D721Med (cell line): Measurements from ENCODE around the gene GMPR2.

Experiments
- DNase-seq: peaks from one replicate; pipeline ENCODE4 v3.0.0; 2011; ENCODE audit warnings: low spot score; ENCODE audit not compliant: insufficient read length
- FAIRE-seq: peaks from 2 replicates; lab custom pipeline; 2011; peaks lifted over from hg19 to GRCh38; lab: Jason Lieb, UNC
- TF ChIP-seq, protein P1 (sequence below): IDR thresholded peaks from 2 replicates; pipeline ENCODE4 v1.5.1; 2012; ENCODE audit warnings: mild to moderate bottlenecking, control low read depth; ENCODE audit not compliant: insufficient read depth; ENCODE audit errors: missing control alignments

The GMPR2 gene

DNA sequence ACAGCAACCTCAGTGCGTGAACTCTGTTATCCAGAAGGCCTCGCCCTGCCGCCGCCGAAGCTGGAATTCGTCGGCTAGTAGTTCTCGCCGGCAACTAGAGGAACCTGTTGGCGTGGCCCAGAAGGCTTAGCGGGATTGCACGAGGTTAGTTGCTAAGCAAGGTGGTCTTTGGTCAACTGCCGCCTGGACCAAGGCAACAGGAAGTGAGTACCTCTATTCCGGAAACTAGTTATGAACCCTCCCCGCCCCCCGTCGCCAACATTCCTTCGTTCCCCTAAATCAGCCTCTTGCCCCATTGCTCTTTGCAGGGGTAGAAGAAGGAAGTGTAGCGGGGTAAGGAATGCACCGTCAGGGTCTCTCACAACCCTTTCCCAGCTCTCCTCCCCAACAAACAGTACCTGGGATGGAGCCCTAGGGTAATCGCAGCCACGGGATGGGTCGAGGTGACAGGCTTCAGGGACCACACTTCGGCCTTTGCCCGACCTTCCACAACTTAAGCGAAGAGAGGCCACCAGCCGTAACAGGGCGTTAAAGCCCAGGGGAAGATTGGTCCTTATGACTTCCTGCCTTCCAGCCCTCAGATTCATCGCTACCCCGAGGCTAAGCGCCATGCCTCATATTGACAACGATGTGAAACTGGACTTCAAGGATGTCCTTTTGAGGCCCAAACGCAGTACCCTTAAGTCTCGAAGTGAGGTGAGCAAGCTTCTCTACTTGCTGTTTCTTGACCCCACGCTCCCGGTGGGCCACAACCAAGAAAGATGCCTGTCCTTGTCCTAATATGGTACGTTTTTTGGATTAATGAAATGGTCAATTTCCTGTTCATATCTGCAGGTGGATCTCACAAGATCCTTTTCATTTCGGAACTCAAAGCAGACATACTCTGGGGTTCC lies at the start of gene GMPR2:
TSS of gene GMPR2 (plus strand) at position 285 of the 893 bp plus-strand sequence. CDS start at position 610, 325 bp downstream.
- TF ChIP-seq, protein P1, sequence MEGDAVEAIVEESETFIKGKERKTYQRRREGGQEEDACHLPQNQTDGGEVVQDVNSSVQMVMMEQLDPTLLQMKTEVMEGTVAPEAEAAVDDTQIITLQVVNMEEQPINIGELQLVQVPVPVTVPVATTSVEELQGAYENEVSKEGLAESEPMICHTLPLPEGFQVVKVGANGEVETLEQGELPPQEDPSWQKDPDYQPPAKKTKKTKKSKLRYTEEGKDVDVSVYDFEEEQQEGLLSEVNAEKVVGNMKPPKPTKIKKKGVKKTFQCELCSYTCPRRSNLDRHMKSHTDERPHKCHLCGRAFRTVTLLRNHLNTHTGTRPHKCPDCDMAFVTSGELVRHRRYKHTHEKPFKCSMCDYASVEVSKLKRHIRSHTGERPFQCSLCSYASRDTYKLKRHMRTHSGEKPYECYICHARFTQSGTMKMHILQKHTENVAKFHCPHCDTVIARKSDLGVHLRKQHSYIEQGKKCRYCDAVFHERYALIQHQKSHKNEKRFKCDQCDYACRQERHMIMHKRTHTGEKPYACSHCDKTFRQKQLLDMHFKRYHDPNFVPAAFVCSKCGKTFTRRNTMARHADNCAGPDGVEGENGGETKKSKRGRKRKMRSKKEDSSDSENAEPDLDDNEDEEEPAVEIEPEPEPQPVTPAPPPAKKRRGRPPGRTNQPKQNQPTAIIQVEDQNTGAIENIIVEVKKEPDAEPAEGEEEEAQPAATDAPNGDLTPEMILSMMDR, result no peak
- DNase-seq, result peak; percentile 45
- no peak for FAIRE-seq

DNA sequence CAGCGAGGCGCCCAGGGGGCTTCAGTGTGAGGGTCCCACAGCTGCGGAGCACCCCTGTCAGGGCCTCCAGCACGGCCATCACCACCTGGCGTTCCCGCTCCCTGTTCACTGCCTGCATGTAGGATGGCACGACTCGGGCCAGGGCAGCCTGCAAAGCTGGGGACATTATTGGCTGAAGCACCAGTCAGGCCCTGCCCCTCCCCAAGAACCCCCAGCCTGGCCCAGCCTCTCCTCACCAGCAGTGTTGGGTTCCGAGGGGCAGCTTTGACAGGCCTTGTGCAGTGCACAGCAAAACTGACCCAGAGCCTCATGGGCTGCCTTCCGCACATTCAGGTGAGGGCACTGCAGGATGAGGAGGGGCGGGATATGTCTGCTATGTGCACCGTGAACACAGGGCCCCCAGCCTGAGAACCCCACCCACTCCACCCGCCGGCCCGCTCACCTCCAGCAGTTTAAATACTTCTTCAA lies 49.7 kb upstream of the GMPR2 start:
- no peak for DNase-seq
- TF ChIP-seq, protein P1, result no peak
- FAIRE-seq, result no peak

DNA sequence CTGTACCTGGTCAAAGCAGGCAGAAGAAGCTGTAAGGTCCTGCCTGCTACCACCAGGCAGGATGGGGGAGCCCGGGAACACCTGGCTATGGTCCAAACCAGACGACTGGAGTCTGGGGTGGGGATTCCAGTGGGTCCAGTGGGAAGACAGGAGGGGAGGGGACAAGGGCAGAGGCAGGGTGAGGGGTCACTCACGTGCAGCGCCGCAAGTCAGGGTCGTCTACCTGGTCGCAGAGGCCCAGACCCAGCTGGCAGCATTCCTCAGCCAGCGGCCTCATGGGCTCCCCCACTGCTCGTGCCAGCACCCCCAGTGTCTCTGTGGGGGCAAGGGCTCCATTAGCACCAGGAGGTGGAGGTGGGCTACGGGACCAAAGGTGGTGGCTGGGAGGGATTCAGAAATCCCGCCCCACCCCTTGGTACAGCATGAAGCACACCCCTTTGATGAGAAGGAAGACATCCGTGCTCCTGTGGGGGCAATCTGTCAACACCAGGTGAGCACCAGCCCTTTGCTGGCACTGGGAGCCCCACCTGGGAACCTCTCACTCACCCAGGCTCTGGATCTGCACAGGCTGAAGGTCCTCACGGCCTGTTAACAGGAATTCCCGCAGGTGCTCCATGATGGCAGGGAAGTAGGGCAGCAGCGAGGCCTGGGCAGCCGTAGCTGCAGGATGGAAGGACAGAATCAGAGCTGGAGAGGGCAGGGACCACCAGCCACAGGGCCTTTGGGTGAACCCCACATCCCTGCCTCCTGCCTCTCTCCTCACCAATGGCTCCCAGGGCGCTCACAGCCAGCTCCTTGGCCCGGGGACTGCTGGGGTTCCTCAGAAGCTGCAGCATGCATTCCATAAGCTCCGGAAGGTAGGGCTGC lies 48.4 kb upstream of the GMPR2 start:
- TF ChIP-seq, protein P1, result no peak
- no peak for DNase-seq
- no peak for FAIRE-seq

DNA sequence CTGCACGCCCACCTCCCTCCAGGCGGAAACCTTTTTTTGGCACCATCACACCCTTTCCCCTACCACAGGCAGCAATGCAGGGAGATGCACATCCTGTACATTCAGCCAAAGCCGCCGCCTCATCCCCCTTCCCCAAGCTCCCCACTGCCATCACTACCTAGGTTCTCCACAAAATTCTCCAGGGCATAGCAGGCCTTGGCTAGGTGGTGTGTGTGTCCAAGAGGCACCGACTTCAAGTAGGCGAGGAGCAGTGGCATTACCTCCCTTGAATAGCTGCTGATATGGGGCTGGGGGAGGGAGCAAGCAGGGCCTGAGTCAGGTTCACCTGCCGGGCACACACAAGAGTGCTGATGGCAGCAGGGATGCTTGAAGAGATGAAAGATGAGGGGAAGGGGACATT lies 47.7 kb upstream of the GMPR2 start:
- DNase-seq (no peak), FAIRE-seq (no peak)
- TF ChIP-seq, protein P1, result no peak

DNA sequence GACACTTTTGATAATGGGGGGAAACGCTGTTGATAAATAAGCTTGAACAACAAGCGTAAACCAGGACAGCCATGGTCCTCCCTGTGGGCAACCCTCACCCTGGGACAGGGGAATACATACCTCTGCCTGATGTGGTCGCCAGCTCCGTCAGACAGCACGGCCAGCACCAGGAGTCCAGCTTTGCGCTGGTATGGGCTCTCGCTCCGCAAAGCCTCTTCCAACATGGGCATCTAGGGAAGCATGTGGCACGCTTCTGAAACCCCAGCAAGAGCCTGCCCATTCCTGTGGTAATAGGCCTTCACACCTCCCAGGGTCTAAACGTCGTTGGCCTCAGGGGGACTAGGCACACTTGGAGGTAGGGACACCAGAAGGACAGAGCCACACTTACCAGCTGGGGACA lies 47.0 kb upstream of the GMPR2 start:
- no peak for FAIRE-seq
- no peak for DNase-seq
- TF ChIP-seq, protein P1, result no peak

DNA sequence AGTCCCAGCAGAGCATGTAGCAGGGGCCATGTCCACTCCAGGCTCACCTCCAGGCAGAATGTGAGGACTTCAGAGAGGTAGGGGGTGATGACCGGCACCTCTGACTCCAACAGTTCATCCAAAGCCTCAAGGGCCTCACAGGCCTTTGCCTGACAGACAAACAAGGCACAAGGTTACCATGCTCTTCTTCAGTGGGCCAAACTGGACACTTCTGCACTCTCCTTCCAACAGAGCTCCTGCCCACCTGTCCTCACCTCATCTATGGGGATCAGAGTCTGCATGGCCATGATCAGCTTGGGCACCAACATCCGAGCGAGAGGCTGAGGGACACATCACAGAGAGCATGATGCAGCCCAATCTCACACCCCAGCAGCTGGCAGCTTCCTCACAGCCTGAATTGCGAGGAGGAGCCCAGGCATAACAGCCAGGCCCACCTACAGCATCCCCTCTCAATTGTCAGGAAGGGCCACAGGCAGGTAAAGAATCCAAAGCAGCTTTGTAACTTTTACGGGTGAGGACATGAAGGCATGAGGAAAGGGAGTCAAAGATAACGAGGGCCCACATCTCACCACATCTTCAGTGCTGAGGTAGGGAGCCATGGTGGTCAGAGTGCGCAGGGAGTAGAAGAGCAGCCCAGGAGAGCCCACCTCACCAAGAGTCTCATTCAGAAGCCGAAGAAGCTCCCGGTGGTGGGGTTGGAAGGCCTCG lies 45.7 kb upstream of the GMPR2 start:
- FAIRE-seq (no peak), DNase-seq (no peak)
- TF ChIP-seq, protein P1, result no peak
